Measurements from ENCODE around the gene NTM.

Gene NTM

GRCh38 chr11:132186699-132187098 lies 816.3 kb downstream of the NTM start:
- H3K36me3 ChIP-seq (ENCODE audit: insufficient read depth, low read length): no peaks in the 10 kb centered on the region
- no peak for TF ChIP-seq FOXP2 (optimal IDR thresholded peaks at IDR 0.05; ENCODE audit: control extremely low read depth, extremely low read length, insufficient read depth)
- TF ChIP-seq EZH2 (IDR thresholded peaks at IDR 0.05): no peak
- TF ChIP-seq POLR2AphosphoS5 (IDR thresholded peaks at IDR 0.05; ENCODE audit: borderline replicate concordance, low read depth, low read length): no peak

GRCh38 chr11:132187386-132187785 lies 817.0 kb downstream of the NTM start:
- Histone ChIP-seq H3K36me3 (ENCODE audit: insufficient read depth, low read length) (no peaks in the 10 kb centered on the region), H3K4me3 (no peak overlapping the region), H3K27ac (no peak overlapping the region), H3K9me3 (ENCODE audit: low read depth, low read length) (no peaks in the 10 kb centered on the region), H3K9ac (ENCODE audit: insufficient read length) (no peak overlapping the region)
- TF ChIP-seq POLR2AphosphoS5 (IDR thresholded peaks at IDR 0.05; ENCODE audit: borderline replicate concordance, low read depth, low read length): no peak
- TF ChIP-seq FOXP2 (optimal IDR thresholded peaks at IDR 0.05; ENCODE audit: control extremely low read depth, extremely low read length, insufficient read depth): no peak
- TF ChIP-seq EZH2 (IDR thresholded peaks at IDR 0.05): no peak
- DNase-seq (ENCODE audit: low read depth, low spot score): no peak

More at GRCh38 chr11:132186699-132187098, 816.3 kb downstream of the NTM start:
- no peak overlapping the region for H3K9ac ChIP-seq (ENCODE audit: insufficient read length)
- no peak overlapping the region for H3K27ac ChIP-seq
- no peak for DNase-seq (ENCODE audit: low read depth, low spot score)
- H3K4me3 ChIP-seq: no peak overlapping the region
- H3K9me3 ChIP-seq (ENCODE audit: low read depth, low read length): no peaks in the 10 kb centered on the region

- no peak overlapping the region for H3K27ac ChIP-seq
- no peak for TF ChIP-seq FOXP2 (optimal IDR thresholded peaks at IDR 0.05; ENCODE audit: control extremely low read depth, extremely low read length, insufficient read depth)
- no peak for TF ChIP-seq EZH2 (IDR thresholded peaks at IDR 0.05)
- TF ChIP-seq POLR2AphosphoS5 (IDR thresholded peaks at IDR 0.05; ENCODE audit: borderline replicate concordance, low read depth, low read length): no peak
- no peak overlapping the region for H3K9ac ChIP-seq (ENCODE audit: insufficient read length)
- DNase-seq (ENCODE audit: low read depth, low spot score): no peak
- H3K36me3 ChIP-seq (ENCODE audit: insufficient read depth, low read length): no peaks in the 10 kb centered on the region
- no peaks in the 10 kb centered on the region for H3K9me3 ChIP-seq (ENCODE audit: low read depth, low read length)
- no peak overlapping the region for H3K4me3 ChIP-seq
These were observed 817.4 kb downstream of the NTM start for GRCh38 chr11:132187814-132188213.

- H3K4me3 ChIP-seq: no peak overlapping the region
- H3K9me3 ChIP-seq (ENCODE audit: low read depth, low read length): no peaks in the 10 kb centered on the region
- TF ChIP-seq POLR2AphosphoS5 (IDR thresholded peaks at IDR 0.05; ENCODE audit: borderline replicate concordance, low read depth, low read length) (no peak), FOXP2 (optimal IDR thresholded peaks at IDR 0.05; ENCODE audit: control extremely low read depth, extremely low read length, insufficient read depth) (no peak), EZH2 (IDR thresholded peaks at IDR 0.05) (no peak)
- DNase-seq (ENCODE audit: low read depth, low spot score): no peak
- no peaks in the 10 kb centered on the region for H3K36me3 ChIP-seq (ENCODE audit: insufficient read depth, low read length)
- H3K27ac ChIP-seq: no peak overlapping the region
- no peak overlapping the region for H3K9ac ChIP-seq (ENCODE audit: insufficient read length)
These were observed 826.5 kb downstream of the NTM start for GRCh38 chr11:132196928-132197327.

- Histone ChIP-seq H3K9ac (ENCODE audit: insufficient read length) (no peak overlapping the region), H3K4me3 (no peak overlapping the region), H3K36me3 (ENCODE audit: insufficient read depth, low read length) (no peaks in the 10 kb centered on the region), H3K27ac (no peak overlapping the region), H3K9me3 (ENCODE audit: low read depth, low read length) (no peaks in the 10 kb centered on the region)
- no peak for DNase-seq (ENCODE audit: low read depth, low spot score)
- no peak for TF ChIP-seq POLR2AphosphoS5 (IDR thresholded peaks at IDR 0.05; ENCODE audit: borderline replicate concordance, low read depth, low read length)
- no peak for TF ChIP-seq EZH2 (IDR thresholded peaks at IDR 0.05)
- TF ChIP-seq FOXP2 (optimal IDR thresholded peaks at IDR 0.05; ENCODE audit: control extremely low read depth, extremely low read length, insufficient read depth): no peak
These were observed 830.0 kb downstream of the NTM start for GRCh38 chr11:132200353-132200936.

GRCh38 chr11:132202621-132203020 lies 832.2 kb downstream of the NTM start:
- Histone ChIP-seq H3K9me3 (ENCODE audit: low read depth, low read length) (no peaks in the 10 kb centered on the region), H3K27ac (no peak overlapping the region), H3K9ac (ENCODE audit: insufficient read length) (no peak overlapping the region), H3K4me3 (no peak overlapping the region), H3K36me3 (ENCODE audit: insufficient read depth, low read length) (no peaks in the 10 kb centered on the region)
- no peak for DNase-seq (ENCODE audit: low read depth, low spot score)
- TF ChIP-seq EZH2 (IDR thresholded peaks at IDR 0.05) (no peak), POLR2AphosphoS5 (IDR thresholded peaks at IDR 0.05; ENCODE audit: borderline replicate concordance, low read depth, low read length) (no peak), FOXP2 (optimal IDR thresholded peaks at IDR 0.05; ENCODE audit: control extremely low read depth, extremely low read length, insufficient read depth) (no peak)

- no peak for TF ChIP-seq POLR2AphosphoS5 (IDR thresholded peaks at IDR 0.05; ENCODE audit: borderline replicate concordance, low read depth, low read length)
- no peak for TF ChIP-seq EZH2 (IDR thresholded peaks at IDR 0.05)
- TF ChIP-seq FOXP2 (optimal IDR thresholded peaks at IDR 0.05; ENCODE audit: control extremely low read depth, extremely low read length, insufficient read depth): no peak
- Histone ChIP-seq H3K27ac (no peak overlapping the region), H3K9ac (ENCODE audit: insufficient read length) (no peak overlapping the region), H3K36me3 (ENCODE audit: insufficient read depth, low read length) (no peaks in the 10 kb centered on the region), H3K4me3 (no peak overlapping the region), H3K9me3 (ENCODE audit: low read depth, low read length) (no peaks in the 10 kb centered on the region)
- DNase-seq (ENCODE audit: low read depth, low spot score): no peak
These were observed 834.6 kb downstream of the NTM start for GRCh38 chr11:132205006-132205405.

GRCh38 chr11:132205496-132205895 lies 835.1 kb downstream of the NTM start:
- Histone ChIP-seq H3K27ac (no peak overlapping the region), H3K4me3 (no peak overlapping the region), H3K9ac (ENCODE audit: insufficient read length) (no peak overlapping the region), H3K36me3 (ENCODE audit: insufficient read depth, low read length) (no peaks in the 10 kb centered on the region), H3K9me3 (ENCODE audit: low read depth, low read length) (no peaks in the 10 kb centered on the region)
- TF ChIP-seq EZH2 (IDR thresholded peaks at IDR 0.05): no peak
- no peak for TF ChIP-seq FOXP2 (optimal IDR thresholded peaks at IDR 0.05; ENCODE audit: control extremely low read depth, extremely low read length, insufficient read depth)
- TF ChIP-seq POLR2AphosphoS5 (IDR thresholded peaks at IDR 0.05; ENCODE audit: borderline replicate concordance, low read depth, low read length): no peak
- no peak for DNase-seq (ENCODE audit: low read depth, low spot score)

GRCh38 chr11:132206993-132207392 lies 836.6 kb downstream of the NTM start:
- Histone ChIP-seq H3K4me3 (no peak overlapping the region), H3K9ac (ENCODE audit: insufficient read length) (no peak overlapping the region), H3K9me3 (ENCODE audit: low read depth, low read length) (no peaks in the 10 kb centered on the region), H3K27ac (no peak overlapping the region), H3K36me3 (ENCODE audit: insufficient read depth, low read length) (no peaks in the 10 kb centered on the region)
- TF ChIP-seq FOXP2 (optimal IDR thresholded peaks at IDR 0.05; ENCODE audit: control extremely low read depth, extremely low read length, insufficient read depth): no peak
- TF ChIP-seq EZH2 (IDR thresholded peaks at IDR 0.05): no peak
- no peak for TF ChIP-seq POLR2AphosphoS5 (IDR thresholded peaks at IDR 0.05; ENCODE audit: borderline replicate concordance, low read depth, low read length)
- no peak for DNase-seq (ENCODE audit: low read depth, low spot score)
